ENCODE measurements around the gene KLHL30.

The KLHL30 gene

GRCh38 chr2:238149841-238150572, 11.5 kb downstream of the KLHL30 start:
- DNase-seq (ENCODE audit: insufficient read length, low spot score), result no peak
- no peak for TF ChIP-seq POLR2A (IDR thresholded peaks at IDR 0.05; ENCODE audit: low read depth, low read length)
- no peak for FAIRE-seq

- TF ChIP-seq POLR2A (IDR thresholded peaks at IDR 0.05; ENCODE audit: low read depth, low read length), result no peak
- FAIRE-seq (no peak), DNase-seq (ENCODE audit: insufficient read length, low spot score) (no peak)
Observed at GRCh38 chr2:238150686-238151085, 12.2 kb downstream of the KLHL30 start.

GRCh38 chr2:238151205-238151604, 12.7 kb downstream of the KLHL30 start:
- FAIRE-seq, result no peak
- no peak for DNase-seq (ENCODE audit: insufficient read length, low spot score)
- TF ChIP-seq POLR2A (IDR thresholded peaks at IDR 0.05; ENCODE audit: low read depth, low read length), result no peak

GRCh38 chr2:238151628-238152235, 13.3 kb downstream of the KLHL30 start:
- no peak for DNase-seq (ENCODE audit: insufficient read length, low spot score)
- no peak for TF ChIP-seq POLR2A (IDR thresholded peaks at IDR 0.05; ENCODE audit: low read depth, low read length)
- no peak for FAIRE-seq

- FAIRE-seq, result no peak
- no peak for DNase-seq (ENCODE audit: insufficient read length, low spot score)
- no peak for TF ChIP-seq POLR2A (IDR thresholded peaks at IDR 0.05; ENCODE audit: low read depth, low read length)
Observed at GRCh38 chr2:238152771-238153688, 14.6 kb downstream of the KLHL30 start.

GRCh38 chr2:238154570-238154969, 16.1 kb downstream of the KLHL30 start:
- no peak for FAIRE-seq
- DNase-seq (ENCODE audit: insufficient read length, low spot score), result no peak
- no peak for TF ChIP-seq POLR2A (IDR thresholded peaks at IDR 0.05; ENCODE audit: low read depth, low read length)

- FAIRE-seq, result no peak
- TF ChIP-seq POLR2A (IDR thresholded peaks at IDR 0.05; ENCODE audit: low read depth, low read length), result no peak
- DNase-seq (ENCODE audit: insufficient read length, low spot score), result no peak
Observed at GRCh38 chr2:238155051-238155760, 16.7 kb downstream of the KLHL30 start.

- DNase-seq (ENCODE audit: insufficient read length, low spot score) (no peak), FAIRE-seq (no peak)
- TF ChIP-seq POLR2A (IDR thresholded peaks at IDR 0.05; ENCODE audit: low read depth, low read length), result no peak
Observed at GRCh38 chr2:238155761-238156694, 17.6 kb downstream of the KLHL30 start.

GRCh38 chr2:238157506-238158017, 19.1 kb downstream of the KLHL30 start:
- no peak for DNase-seq (ENCODE audit: insufficient read length, low spot score)
- no peak for FAIRE-seq
- TF ChIP-seq POLR2A (IDR thresholded peaks at IDR 0.05; ENCODE audit: low read depth, low read length), result no peak

- FAIRE-seq, result no peak
- no peak for TF ChIP-seq POLR2A (IDR thresholded peaks at IDR 0.05; ENCODE audit: low read depth, low read length)
- DNase-seq (ENCODE audit: insufficient read length, low spot score), result no peak
Observed at GRCh38 chr2:238158018-238158508, 19.6 kb downstream of the KLHL30 start.

GRCh38 chr2:238158509-238159070, 20.1 kb downstream of the KLHL30 start, which contains the start of gene ERFE:
TSS of gene ERFE (plus strand) at chr2:238158970. CDS start at chr2:238159008, 38 bp downstream.
- DNase-seq (ENCODE audit: insufficient read length, low spot score), result no peak
- no peak for TF ChIP-seq POLR2A (IDR thresholded peaks at IDR 0.05; ENCODE audit: low read depth, low read length)
- FAIRE-seq, result no peak

- DNase-seq (ENCODE audit: insufficient read length, low spot score) (no peak), FAIRE-seq (no peak)
- TF ChIP-seq POLR2A (IDR thresholded peaks at IDR 0.05; ENCODE audit: low read depth, low read length), result no peak
Observed at GRCh38 chr2:238159071-238159539, 20.6 kb downstream of the KLHL30 start.
